Measurements from ENCODE around the gene COG5. TPM values are rescaled to one million over a fixed set of nuclear protein-coding genes. Genes with fewer than 3 reads are reported as not detected.

COG5 gene
- total and polyA plus RNA-seq, 2 experiments from 2014 or later: 15.4 to 36.5 TPM

- H3K27me3 Mint-ChIP-seq (ENCODE audit: insufficient read depth, low read depth, poor library complexity): peaks cover 8% of the 10 kb centered on the region
- H3K4me2 ChIP-seq: peak overlapping the region; percentile 56
- no peaks in the 10 kb centered on the region for H3K36me3 ChIP-seq (ENCODE audit: insufficient read depth)
- ATAC-seq: no peak
- H4K20me1 ChIP-seq (replicated peaks; ENCODE audit: insufficient read depth): no peaks in the 10 kb centered on the region
- peak overlapping the region; percentile 98 for H3K27ac Mint-ChIP-seq
- H3K4me1 Mint-ChIP-seq: peaks cover 19% of the 10 kb centered on the region; the same call in 2 of the 3 replicates
- H3K27ac ChIP-seq (ENCODE audit: low read depth): peak overlapping the region; percentile 96
- no peaks in the 10 kb centered on the region for H3K9me2 ChIP-seq (ENCODE audit: insufficient read depth)
- H3K9me3 Mint-ChIP-seq: no peaks in the 10 kb centered on the region
- H3K4me3 ChIP-seq: peak overlapping the region; percentile 58
- peak overlapping the region; percentile 86 for H3K4me3 Mint-ChIP-seq
- H3F3A ChIP-seq (replicated peaks; ENCODE audit: low read depth): no peaks in the 10 kb centered on the region
- H3K36me3 Mint-ChIP-seq (ENCODE audit: low read depth): no peaks in the 10 kb centered on the region
- H2AFZ ChIP-seq: 0 out of 2 replicates have a peak overlapping the region, but pooled peaks have one; percentile 1
- no peaks in the 10 kb centered on the region for H3K27me3 ChIP-seq (ENCODE audit: insufficient read depth)
- H3K4me1 ChIP-seq (ENCODE audit: insufficient read depth): peaks cover 7% of the 10 kb centered on the region
- peaks cover 17% of the 10 kb centered on the region for H3K79me2 ChIP-seq (replicated peaks; ENCODE audit: insufficient read depth)
- no peak for DNase-seq (ENCODE audit: low spot score)
- no peak for TF ChIP-seq CREB1 (CRISPR knock-in tag; IDR thresholded peaks at IDR 0.05; ENCODE audit: low read depth)
- no peak for TF ChIP-seq ETS1 (IDR thresholded peaks at IDR 0.05)
- no peak for TF ChIP-seq EZH2phosphoT487 (IDR thresholded peaks at IDR 0.05; ENCODE audit: unreplicated experiment)
- TF ChIP-seq REST (IDR thresholded peaks at IDR 0.05; ENCODE audit: unreplicated experiment): no peak
- TF ChIP-seq POLR2AphosphoS5 (IDR thresholded peaks at IDR 0.05; ENCODE audit: low read depth): no peak
- no peak for TF ChIP-seq EZH2 (IDR thresholded peaks at IDR 0.05; ENCODE audit: low read depth, unreplicated experiment)
- no peak for TF ChIP-seq NANOG (IDR thresholded peaks at IDR 0.05; ENCODE audit: borderline replicate concordance)
- TF ChIP-seq CTCF (conservative IDR thresholded peaks at IDR 0.05; ENCODE audit: low read depth in 2 of 2): no peak
- TF ChIP-seq STAT1 (IDR thresholded peaks at IDR 0.05; ENCODE audit: unreplicated experiment): no peak
- TF ChIP-seq JUNB (IDR thresholded peaks at IDR 0.05; ENCODE audit: unreplicated experiment): no peak
- TF ChIP-seq ZNF331 (CRISPR knock-in tag; IDR thresholded peaks at IDR 0.05; ENCODE audit: low read depth): no peak
- TF ChIP-seq ZNF114 (CRISPR knock-in tag; IDR thresholded peaks at IDR 0.05): no peak
- TF ChIP-seq ZNF462 (CRISPR knock-in tag; IDR thresholded peaks at IDR 0.05): no peak
These were observed 396.8 kb downstream of the COG5 start for GRCh38 chr7:107166736-107167426.
